ENCODE data around the gene P2RY4. TPM values are rescaled to one million over a fixed set of nuclear protein-coding genes. Genes with fewer than 3 reads are reported as not detected.

Gene P2RY4
- total RNA-seq, 4 donors from 2014 or later, result 0.51 to 2.1 (median 0.75) TPM; not detected in 1

DNA sequence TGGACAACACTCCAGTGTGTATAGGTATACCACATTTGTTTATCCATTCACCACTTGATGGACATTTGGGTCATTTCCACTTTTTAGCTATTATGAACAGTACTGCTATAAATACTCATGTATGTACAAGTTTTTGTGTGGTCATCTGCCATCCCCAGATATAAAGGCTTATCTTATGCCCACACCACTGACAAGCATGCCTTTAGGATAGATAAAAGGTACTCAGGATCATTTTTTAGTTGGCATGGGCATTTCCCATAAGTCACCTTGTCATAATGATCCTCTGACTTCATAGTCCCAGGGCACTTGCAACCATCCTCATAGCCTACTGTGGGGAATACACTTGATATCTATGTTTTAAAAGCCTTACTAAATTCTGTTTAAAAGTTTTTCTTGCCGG is 19.3 kb downstream of the P2RY4 start:
- TF ChIP-seq, protein P1, sequence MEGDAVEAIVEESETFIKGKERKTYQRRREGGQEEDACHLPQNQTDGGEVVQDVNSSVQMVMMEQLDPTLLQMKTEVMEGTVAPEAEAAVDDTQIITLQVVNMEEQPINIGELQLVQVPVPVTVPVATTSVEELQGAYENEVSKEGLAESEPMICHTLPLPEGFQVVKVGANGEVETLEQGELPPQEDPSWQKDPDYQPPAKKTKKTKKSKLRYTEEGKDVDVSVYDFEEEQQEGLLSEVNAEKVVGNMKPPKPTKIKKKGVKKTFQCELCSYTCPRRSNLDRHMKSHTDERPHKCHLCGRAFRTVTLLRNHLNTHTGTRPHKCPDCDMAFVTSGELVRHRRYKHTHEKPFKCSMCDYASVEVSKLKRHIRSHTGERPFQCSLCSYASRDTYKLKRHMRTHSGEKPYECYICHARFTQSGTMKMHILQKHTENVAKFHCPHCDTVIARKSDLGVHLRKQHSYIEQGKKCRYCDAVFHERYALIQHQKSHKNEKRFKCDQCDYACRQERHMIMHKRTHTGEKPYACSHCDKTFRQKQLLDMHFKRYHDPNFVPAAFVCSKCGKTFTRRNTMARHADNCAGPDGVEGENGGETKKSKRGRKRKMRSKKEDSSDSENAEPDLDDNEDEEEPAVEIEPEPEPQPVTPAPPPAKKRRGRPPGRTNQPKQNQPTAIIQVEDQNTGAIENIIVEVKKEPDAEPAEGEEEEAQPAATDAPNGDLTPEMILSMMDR (IDR thresholded peaks at IDR 0.05; ENCODE audit: low read depth), result no peak

DNA sequence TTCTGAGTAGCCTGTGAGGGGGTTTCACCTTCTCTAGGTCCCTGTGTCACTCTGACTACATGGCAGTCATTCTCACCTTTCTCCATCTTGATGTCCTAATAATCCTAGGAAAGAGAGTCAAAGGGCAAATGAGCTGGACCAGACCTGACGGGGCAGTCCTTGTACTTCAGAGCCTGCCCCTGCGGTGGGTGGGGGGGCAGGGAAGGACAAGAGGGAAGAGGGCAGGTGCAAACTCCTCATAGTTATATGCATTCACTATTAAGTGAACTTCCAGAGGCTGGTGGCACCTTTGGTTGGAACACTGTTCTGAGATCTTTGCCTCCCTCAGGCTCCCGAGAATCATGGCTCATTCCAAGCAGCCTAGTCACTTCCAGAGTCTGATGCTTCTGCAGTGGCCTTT is 25.6 kb downstream of the P2RY4 start, which contains the start of gene AWAT1:
TSS of gene AWAT1 (plus strand) at position 301 of the 400 bp plus-strand sequence. CDS start at position 342, 41 bp downstream.
- TF ChIP-seq, protein P1 (IDR thresholded peaks at IDR 0.05; ENCODE audit: low read depth), result no peak

DNA sequence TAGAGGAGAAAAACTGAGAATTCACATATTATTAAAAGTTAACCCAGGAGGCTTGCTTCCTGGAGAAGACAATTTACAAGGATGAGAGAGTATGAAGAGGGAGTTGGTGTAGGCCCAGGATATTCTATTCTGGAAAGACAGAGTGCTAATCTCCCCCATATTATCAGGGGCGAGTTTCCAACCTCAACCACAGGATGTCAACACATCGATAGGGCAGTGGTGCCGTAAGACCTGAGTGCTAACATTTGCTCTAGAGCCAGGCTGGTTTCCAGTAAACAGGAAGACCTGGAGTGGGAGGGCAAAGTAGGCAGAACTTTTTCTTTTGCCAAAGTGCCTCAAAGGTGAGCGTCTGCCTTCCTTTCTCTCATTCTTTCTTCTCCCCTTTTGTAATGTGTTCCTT is 28.3 kb downstream of the P2RY4 start:
- TF ChIP-seq, protein P1 (IDR thresholded peaks at IDR 0.05; ENCODE audit: low read depth), result no peak

DNA sequence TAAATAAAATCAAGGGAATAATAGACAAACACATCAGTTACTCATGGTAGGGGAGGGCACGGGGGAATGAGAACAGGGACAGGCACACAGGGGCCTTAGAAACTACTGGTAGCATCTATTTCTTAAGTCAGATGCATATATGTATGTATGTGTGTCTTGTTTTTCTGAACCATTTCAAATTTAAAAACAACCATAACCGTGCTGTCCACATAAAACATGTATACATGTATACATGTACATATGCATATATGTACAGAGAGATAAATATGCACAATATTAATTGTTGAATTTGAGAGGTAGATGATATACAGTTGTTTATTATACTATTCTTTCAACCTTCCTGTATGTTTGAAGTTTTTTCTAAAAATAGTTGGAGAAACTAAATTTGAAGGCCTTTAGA is 33.3 kb downstream of the P2RY4 start:
- TF ChIP-seq, protein P1 (IDR thresholded peaks at IDR 0.05; ENCODE audit: low read depth), result no peak

DNA sequence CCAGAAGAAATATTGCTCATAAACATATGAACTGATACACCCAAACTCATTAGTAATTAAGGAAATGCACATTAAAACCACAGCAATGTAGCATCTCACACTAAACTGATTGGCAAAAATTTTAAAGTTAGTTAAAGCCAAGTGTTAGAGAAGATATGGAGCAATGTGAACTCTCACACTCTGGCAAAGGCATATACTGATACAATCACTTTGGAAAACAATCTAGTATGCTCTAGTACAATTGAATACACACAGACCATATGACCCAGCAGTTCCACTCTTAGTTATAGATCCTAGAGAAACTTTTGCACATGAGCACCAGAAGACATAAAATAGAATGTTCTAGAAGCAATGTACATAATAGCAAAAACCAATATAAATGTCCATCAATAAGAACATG is 34.0 kb downstream of the P2RY4 start:
- TF ChIP-seq, protein P1 (IDR thresholded peaks at IDR 0.05; ENCODE audit: low read depth), result no peak

DNA sequence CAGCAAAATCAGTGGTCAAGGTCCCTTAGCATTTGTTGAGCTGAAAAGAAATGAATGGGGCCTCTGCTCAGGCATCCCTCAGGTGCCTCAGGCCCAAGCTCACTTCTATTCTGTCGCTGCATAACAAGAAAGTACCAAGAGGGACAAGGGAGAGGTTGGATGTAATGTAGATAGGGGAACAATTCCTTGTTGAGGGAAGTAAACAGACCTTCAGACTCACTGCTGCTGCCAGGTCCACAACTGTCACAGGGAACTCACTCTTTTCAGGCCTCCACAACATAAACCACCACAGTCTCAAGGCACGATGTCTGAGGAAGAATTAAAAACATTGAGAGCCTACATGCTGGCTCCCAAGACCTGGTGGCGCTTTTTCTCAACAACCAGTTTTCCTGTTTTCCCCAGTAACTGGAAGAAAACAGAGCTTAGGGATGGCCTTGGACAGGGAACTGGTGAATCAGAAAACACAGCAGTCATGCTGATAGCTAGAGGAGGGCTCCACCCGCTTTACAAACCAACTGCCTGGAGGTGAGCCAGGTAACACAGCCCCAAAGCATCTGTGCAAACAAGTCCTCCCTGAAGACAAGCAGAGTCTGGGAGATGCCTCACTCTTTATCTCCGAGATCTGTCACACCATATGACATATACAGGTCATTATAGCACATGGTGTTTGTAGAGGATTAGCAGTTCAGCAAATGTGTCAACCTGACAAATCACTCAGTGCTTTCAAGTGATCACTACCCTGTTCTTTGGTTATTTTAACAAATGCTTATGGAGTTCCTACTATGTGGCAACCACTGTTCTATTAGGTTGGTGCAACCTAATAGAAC is 39.9 kb downstream of the P2RY4 start:
- TF ChIP-seq, protein P1 (IDR thresholded peaks at IDR 0.05; ENCODE audit: low read depth), result no peak

DNA sequence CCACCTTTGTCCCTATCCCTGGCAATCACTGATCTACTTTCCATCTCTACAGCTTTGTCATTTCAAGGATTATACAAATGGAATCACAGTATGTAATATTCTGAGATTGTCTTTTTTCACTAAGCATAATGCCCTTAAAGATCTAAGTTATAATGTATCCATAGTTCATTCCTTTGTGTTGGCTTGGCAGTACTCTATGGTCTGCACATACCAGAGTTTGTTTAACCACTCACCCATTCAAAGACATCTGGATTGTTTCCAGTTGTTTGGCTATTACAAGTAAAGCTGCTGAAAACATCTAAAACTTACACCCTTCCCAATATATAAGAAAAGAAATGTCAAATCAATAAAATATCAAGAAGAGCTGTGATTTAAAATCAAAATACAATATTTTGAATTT is 51.5 kb downstream of the P2RY4 start:
- TF ChIP-seq, protein P1 (IDR thresholded peaks at IDR 0.05; ENCODE audit: low read depth), result no peak

Small RNAs within 50 kb of the gene (small RNA-seq; reads per million reads assigned to genes)
- not detected for gene RNA5SP507

Other genes starting within 250 kb of the P2RY4 start
- under 1 TPM in 1 of 4 donors, not detected in 3; 0.17 TPM for gene AWAT2, start 210.3 kb downstream of the P2RY4 start, total RNA-seq
- not detected for gene OTUD6A, start 197.7 kb downstream of the P2RY4 start, total RNA-seq
- gene IGBP1, start 126.8 kb downstream of the P2RY4 start, total RNA-seq, result 10 to 100 TPM; 55.8 to 86.7 (median 74.6) TPM
- gene DGAT2L6, start 82.7 kb downstream of the P2RY4 start, total RNA-seq, result not detected
- gene AWAT1, start 25.5 kb downstream of the P2RY4 start, total RNA-seq, result not detected
- not detected for gene ARR3, start 8.1 kb upstream of the P2RY4 start, total RNA-seq
- gene RAB41, start 22.0 kb upstream of the P2RY4 start, total RNA-seq, result not detected
- 10 to 100 TPM; 19.4 to 30.7 (median 29.6) TPM for gene PDZD11, start 29.7 kb upstream of the P2RY4 start, total RNA-seq
- gene KIF4A, start 29.9 kb upstream of the P2RY4 start, total RNA-seq, result 1 to 10 TPM in 1 of 4 donors, under 1 TPM in 2, not detected in 1; 0.16 to 1.9 (median 0.88) TPM
- not detected for gene GDPD2, start 163.1 kb upstream of the P2RY4 start, total RNA-seq
- gene DLG3, start 184.6 kb upstream of the P2RY4 start, total RNA-seq, result 1 to 10 TPM; 2.5 to 3.3 (median 2.6) TPM

Measured in subcutaneous adipose tissue (tissue), 4 donors.